Chondrocyte (in vitro differentiated cells): ENCODE data around the gene IREB2. TPM values are rescaled to one million over a fixed set of nuclear protein-coding genes. Genes with fewer than 3 reads are reported as not detected.
A peak's percentile ranks its signal among the peaks of the same experiment; 100 is the strongest.

Experiments used
- DNase-seq: peaks from one replicate; pipeline ENCODE4 v3.0.0; 2021; ENCODE audit warnings: mixed read lengths, low spot score
- H3K27ac Mint-ChIP-seq: one replicate; pipeline ENCODE4 v1.8.0; 2021; ENCODE audit warnings: mild to moderate bottlenecking, moderate library complexity, mixed read lengths; ENCODE audit not compliant: unreplicated experiment
- H3K27me3 Mint-ChIP-seq: 2 replicates; pipeline ENCODE4 v1.8.0; 2021; ENCODE audit warnings: low read depth, mixed read lengths
- H3K36me3 Mint-ChIP-seq: 2 replicates; pipeline ENCODE4 v1.8.0; 2021; ENCODE audit warnings: low read depth, mixed read lengths
- H3K4me1 Mint-ChIP-seq: 2 replicates; pipeline ENCODE4 v1.8.0; 2021; ENCODE audit warnings: low read depth, mild to moderate bottlenecking, mixed read lengths
- H3K4me3 Mint-ChIP-seq: one replicate; pipeline ENCODE4 v1.8.0; 2021; ENCODE audit warnings: mild to moderate bottlenecking, moderate library complexity, mixed read lengths; ENCODE audit not compliant: unreplicated experiment
- H3K9me3 Mint-ChIP-seq: 2 replicates; pipeline ENCODE4 v1.8.0; 2021; ENCODE audit warnings: low read depth, mixed read lengths
- total RNA-seq: library from RNA; stranded (reverse); gene quantifications from 3 replicates; pipeline ENCODE4 v1.2.1, GENCODE V29; 2021
- TF ChIP-seq, protein P1 (sequence below): fragments of 200-600 bp; sonication (generic); IDR thresholded peaks from 2 replicates; pipeline ENCODE4 v1.5.0; 2021; ENCODE audit warnings: antibody characterized with exemption, mild to moderate bottlenecking, moderate library complexity

Gene IREB2
- total RNA-seq, 1 donor from 2014 or later: 56.1 TPM

GRCh38 chr15:78540871-78541743 lies 103.1 kb downstream of the IREB2 start:
- peaks cover 16% of the 10 kb centered on the region for H3K36me3 Mint-ChIP-seq
- peak overlapping the region; percentile 96 for H3K4me3 Mint-ChIP-seq
- H3K27ac Mint-ChIP-seq: peak overlapping the region; percentile 100
- DNase-seq: no peak
- no peaks in the 10 kb centered on the region for H3K9me3 Mint-ChIP-seq
- no peaks in the 10 kb centered on the region for H3K27me3 Mint-ChIP-seq
- TF ChIP-seq, protein P1, sequence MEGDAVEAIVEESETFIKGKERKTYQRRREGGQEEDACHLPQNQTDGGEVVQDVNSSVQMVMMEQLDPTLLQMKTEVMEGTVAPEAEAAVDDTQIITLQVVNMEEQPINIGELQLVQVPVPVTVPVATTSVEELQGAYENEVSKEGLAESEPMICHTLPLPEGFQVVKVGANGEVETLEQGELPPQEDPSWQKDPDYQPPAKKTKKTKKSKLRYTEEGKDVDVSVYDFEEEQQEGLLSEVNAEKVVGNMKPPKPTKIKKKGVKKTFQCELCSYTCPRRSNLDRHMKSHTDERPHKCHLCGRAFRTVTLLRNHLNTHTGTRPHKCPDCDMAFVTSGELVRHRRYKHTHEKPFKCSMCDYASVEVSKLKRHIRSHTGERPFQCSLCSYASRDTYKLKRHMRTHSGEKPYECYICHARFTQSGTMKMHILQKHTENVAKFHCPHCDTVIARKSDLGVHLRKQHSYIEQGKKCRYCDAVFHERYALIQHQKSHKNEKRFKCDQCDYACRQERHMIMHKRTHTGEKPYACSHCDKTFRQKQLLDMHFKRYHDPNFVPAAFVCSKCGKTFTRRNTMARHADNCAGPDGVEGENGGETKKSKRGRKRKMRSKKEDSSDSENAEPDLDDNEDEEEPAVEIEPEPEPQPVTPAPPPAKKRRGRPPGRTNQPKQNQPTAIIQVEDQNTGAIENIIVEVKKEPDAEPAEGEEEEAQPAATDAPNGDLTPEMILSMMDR: peak; percentile 4
- H3K4me1 Mint-ChIP-seq: peaks cover 15% of the 10 kb centered on the region

DNA sequence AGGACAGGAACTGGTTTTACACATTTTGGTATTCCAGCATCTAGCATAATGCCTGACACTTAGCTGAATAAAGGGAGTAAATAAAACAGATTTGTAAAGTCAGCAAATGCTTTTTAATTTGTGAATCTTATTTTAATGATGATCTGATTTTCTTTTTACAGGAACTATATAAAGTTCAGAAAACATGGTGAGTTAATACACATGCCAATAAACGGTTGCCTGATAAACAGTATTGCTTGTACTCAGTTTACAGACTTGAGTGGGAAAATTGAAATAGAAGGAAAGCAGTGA lies 103.7 kb downstream of the IREB2 start:
- Mint-ChIP-seq H3K27me3 (no peaks in the 10 kb centered on the region), H3K27ac (peak overlapping the region; percentile 100), H3K36me3 (peaks cover 20% of the 10 kb centered on the region), H3K4me3 (peak overlapping the region; percentile 96), H3K4me1 (peaks cover 15% of the 10 kb centered on the region), H3K9me3 (no peaks in the 10 kb centered on the region)
- no peak for DNase-seq
- TF ChIP-seq, protein P1: no peak

DNA sequence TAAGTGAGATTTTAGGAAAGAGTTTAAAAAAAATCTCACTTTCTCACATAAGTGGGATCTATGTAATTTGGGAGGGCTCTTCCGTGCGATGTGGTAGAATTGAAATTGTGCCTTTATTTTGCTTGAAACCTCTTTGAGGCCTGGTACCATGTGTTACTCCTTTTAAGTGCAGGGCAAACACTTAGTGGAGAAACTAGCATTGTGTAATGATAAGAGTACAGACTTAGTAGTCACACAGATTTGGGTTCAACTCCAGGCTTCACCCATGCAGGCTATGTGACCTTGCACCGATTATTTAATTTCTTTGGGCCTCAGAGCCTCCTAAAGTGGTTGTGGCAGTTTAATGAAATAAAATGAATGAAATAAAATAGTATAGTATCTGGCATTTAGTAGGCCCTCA lies 104.6 kb downstream of the IREB2 start:
- no peak for DNase-seq
- Mint-ChIP-seq H3K9me3 (no peaks in the 10 kb centered on the region), H3K4me1 (peaks cover 15% of the 10 kb centered on the region), H3K27me3 (no peaks in the 10 kb centered on the region), H3K27ac (no peak overlapping the region), H3K4me3 (no peak overlapping the region), H3K36me3 (peaks cover 24% of the 10 kb centered on the region)
- TF ChIP-seq, protein P1: no peak

DNA sequence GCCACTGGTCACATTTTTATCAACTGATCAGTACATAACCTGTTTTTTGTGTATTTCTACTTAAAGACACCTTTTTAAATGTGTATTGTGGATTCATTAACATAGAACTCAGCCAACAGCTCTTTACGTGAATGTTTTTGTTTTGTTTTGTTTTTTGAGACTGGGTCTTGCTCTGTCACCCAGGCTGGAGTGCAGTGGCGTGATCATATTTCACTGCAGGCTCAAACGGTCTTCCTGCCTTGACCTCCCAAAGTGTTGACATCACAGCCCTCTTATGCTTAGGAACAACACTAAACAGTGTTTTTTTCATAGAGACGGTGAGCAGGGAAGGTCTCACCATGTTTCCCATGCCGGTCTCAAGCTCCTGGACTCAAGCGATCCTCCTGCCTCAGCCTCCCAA lies 112.2 kb downstream of the IREB2 start:
- Mint-ChIP-seq H3K27me3 (no peaks in the 10 kb centered on the region), H3K4me3 (no peak overlapping the region), H3K4me1 (no peaks in the 10 kb centered on the region), H3K27ac (no peak overlapping the region), H3K36me3 (peaks cover 32% of the 10 kb centered on the region), H3K9me3 (no peaks in the 10 kb centered on the region)
- TF ChIP-seq, protein P1: no peak
- DNase-seq: no peak

DNA sequence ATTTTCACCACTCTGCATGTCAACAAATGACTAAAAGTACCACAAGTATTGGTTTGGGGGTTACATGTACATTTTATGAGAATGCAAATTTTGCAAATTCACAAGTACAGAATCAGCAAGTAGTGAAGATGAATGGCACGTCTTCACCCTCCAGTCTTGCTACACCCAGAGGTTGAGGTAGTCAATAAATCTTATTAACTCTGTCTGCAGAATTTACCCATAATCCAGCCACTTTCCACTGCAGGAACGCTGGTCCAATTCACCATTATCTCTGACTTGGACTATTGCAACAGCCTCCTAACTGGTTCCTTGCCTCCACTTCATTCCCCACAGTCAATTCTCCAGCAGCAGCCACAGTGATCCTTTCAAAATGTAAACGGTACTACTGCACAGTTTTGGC lies 112.8 kb downstream of the IREB2 start:
- Mint-ChIP-seq H3K9me3 (no peaks in the 10 kb centered on the region), H3K27me3 (no peaks in the 10 kb centered on the region), H3K4me1 (no peaks in the 10 kb centered on the region), H3K27ac (no peak overlapping the region), H3K36me3 (peaks cover 27% of the 10 kb centered on the region), H3K4me3 (no peak overlapping the region)
- TF ChIP-seq, protein P1: no peak
- no peak for DNase-seq

Other genes starting within 250 kb of the IREB2 start
- not detected in 3 replicates for gene ACSBG1, start 203.7 kb upstream of the IREB2 start, total RNA-seq
- gene DNAJA4, start 173.7 kb upstream of the IREB2 start, total RNA-seq: 0.26 to 0.27 TPM in 2 of 3 replicates, not detected in the other
- gene SKIC8, start 138.6 kb upstream of the IREB2 start, total RNA-seq: 35.1 to 52.8 TPM (median 39.9 TPM) in 3 replicates
- gene CRABP1, start 97.9 kb upstream of the IREB2 start, total RNA-seq: not detected in 3 replicates
- 2.7 to 5.9 TPM (median 3.6 TPM) in 3 replicates for gene HYKK, start 69.4 kb downstream of the IREB2 start, total RNA-seq
- gene PSMA4, start 102.2 kb downstream of the IREB2 start, total RNA-seq: 155 to 184 TPM (median 162 TPM) in 3 replicates
- gene CHRNA5, start 127.3 kb downstream of the IREB2 start, total RNA-seq: 1.6 to 1.8 TPM (median 1.6 TPM) in 3 replicates
- 0.29 TPM in 1 of 3 replicates, not detected in the others for gene CHRNA3, start 182.8 kb downstream of the IREB2 start, total RNA-seq
- 0.10 to 0.13 TPM in 2 of 3 replicates, not detected in the other for gene CHRNB4, start 203.0 kb downstream of the IREB2 start, total RNA-seq